IMR-90 (cell line): ENCODE data around the gene GJE1. TPM values are rescaled to one million over a fixed set of nuclear protein-coding genes. Genes with fewer than 3 reads are reported as not detected.

ENCODE experiments used
- ATAC-seq: fragments of 200-7000 bp; cut with Tn5 transposase; 2 replicates; pipeline ENCODE4 v1.9.1; 2020; ENCODE audit warnings: low read depth, mild to moderate bottlenecking, moderate library complexity
- BruUV-seq: library from RNA; stranded (reverse); fragments of 400-500 nt; replicated peaks from 2 replicates; lab custom pipeline; 2021; lab: Mats Ljungman, UMichigan
- CTCF ChIA-PET: fragments of 300-600 bp; formaldehyde crosslinking; extraction: SDS; loops from one replicate; lab custom pipeline; 2021; ENCODE audit warnings: antibody characterized with exemption; lab: Yijun Ruan, JAX
- POLR2A ChIA-PET: fragments of 300-600 bp; sonication (Branson Sonifier 250); formaldehyde crosslinking; loops from one replicate; lab custom pipeline; 2022; ENCODE audit warnings: antibody characterized with exemption; ENCODE audit not compliant: unreplicated experiment; lab: Charles Lee
- DNase-seq: peaks from one replicate; pipeline ENCODE4 v3.0.0; 2013
- H2AFZ ChIP-seq: replicated peaks from 2 replicates; pipeline ENCODE3; 2013; ENCODE audit warnings: low read length, mild to moderate bottlenecking; ENCODE audit not compliant: poor library complexity
- H2AK5ac ChIP-seq: 2 replicates; pipeline ENCODE4 v1.6.1; 2013; ENCODE audit warnings: low read depth, low read length, inconsistent platforms
- H2AK9ac ChIP-seq: replicated peaks from 2 replicates; pipeline ENCODE3; 2013; ENCODE audit warnings: mild to moderate bottlenecking, low read depth, low read length, moderate library complexity; ENCODE audit not compliant: poor library complexity
- H2BK120ac ChIP-seq: 2 replicates; pipeline ENCODE4 v1.6.1; 2013; ENCODE audit warnings: low read depth, low read length, inconsistent platforms
- H2BK15ac ChIP-seq: 3 replicates; pipeline ENCODE4 v1.6.1; 2013; ENCODE audit warnings: low read depth, low read length, inconsistent platforms
- H2BK20ac ChIP-seq: 2 replicates; pipeline ENCODE4 v1.6.1; 2013; ENCODE audit warnings: low read depth, mild to moderate bottlenecking, inconsistent platforms, low read length, moderate library complexity
- H2BK5ac ChIP-seq: 2 replicates; pipeline ENCODE4 v1.6.1; 2013; ENCODE audit warnings: mild to moderate bottlenecking, low read depth, low read length, inconsistent platforms; ENCODE audit not compliant: poor library complexity, severe bottlenecking
- H3K14ac ChIP-seq: replicated peaks from 2 replicates; pipeline ENCODE4 v1.6.1; 2013; ENCODE audit warnings: low read depth, low read length, inconsistent platforms
- H3K18ac ChIP-seq: 2 replicates; pipeline ENCODE4 v1.6.1; 2013; ENCODE audit warnings: low read depth, low read length, control low read depth
- H3K23ac ChIP-seq: 2 replicates; pipeline ENCODE4 v1.6.1; 2013; ENCODE audit warnings: low read depth, low read length, inconsistent platforms
- H3K27ac ChIP-seq: 2 replicates; pipeline ENCODE4 v1.5.1; 2013; ENCODE audit warnings: mild to moderate bottlenecking, control low read depth, low read length; ENCODE audit not compliant: insufficient read depth
- H3K27me3 ChIP-seq: 2 replicates; pipeline ENCODE4 v1.6.1; 2013; ENCODE audit warnings: low read length; ENCODE audit not compliant: control insufficient read depth, insufficient read depth
- H3K36me3 ChIP-seq: 2 replicates; pipeline ENCODE4 v1.6.1; 2013; ENCODE audit warnings: low read length, mixed read lengths; ENCODE audit not compliant: control insufficient read depth, insufficient read depth
- H3K4ac ChIP-seq: 2 replicates; pipeline ENCODE4 v1.6.1; 2013; ENCODE audit warnings: low read depth, low read length, inconsistent platforms
- H3K4me1 ChIP-seq: 2 replicates; pipeline ENCODE4 v1.6.1; 2013; ENCODE audit warnings: low read length, mixed read lengths; ENCODE audit not compliant: control insufficient read depth, insufficient read depth
- H3K4me2 ChIP-seq: 2 replicates; pipeline ENCODE4 v1.6.1; 2013; ENCODE audit warnings: low read depth, mild to moderate bottlenecking, control low read depth, low read length, moderate library complexity
- H3K4me3 ChIP-seq: 2 replicates; pipeline ENCODE4 v1.5.1; 2013; ENCODE audit warnings: low read depth, mild to moderate bottlenecking, control low read depth, low read length, moderate library complexity; ENCODE audit not compliant: insufficient read depth
- H3K56ac ChIP-seq: 2 replicates; pipeline ENCODE4 v1.6.1; 2013; ENCODE audit warnings: low read length, inconsistent platforms; ENCODE audit not compliant: insufficient read depth; ENCODE audit errors: extremely low read depth
- H3K79me1 ChIP-seq, 2 experiments: 2 replicates each; pipeline ENCODE4 v1.6.1; 2013; ENCODE audit warnings: low read length in 2 of 2, inconsistent platforms in 1 of 2, low read depth in 1 of 2
- H3K9ac ChIP-seq: 2 replicates; pipeline ENCODE4 v1.6.1; 2013; ENCODE audit warnings: low read depth, low read length, control low read depth
- H3K9me1 ChIP-seq: 2 replicates; pipeline ENCODE4 v1.6.1; 2013; ENCODE audit warnings: low read length, inconsistent platforms; ENCODE audit not compliant: insufficient read depth
- H3K9me3 ChIP-seq: 2 replicates; pipeline ENCODE4 v1.6.1; 2013; ENCODE audit warnings: low read length; ENCODE audit not compliant: control insufficient read depth, insufficient read depth
- H4K20me1 ChIP-seq: 2 replicates; pipeline ENCODE4 v1.6.1; 2013; ENCODE audit warnings: low read length, inconsistent platforms; ENCODE audit not compliant: insufficient read depth
- H4K5ac ChIP-seq: 2 replicates; pipeline ENCODE4 v1.6.1; 2013; ENCODE audit warnings: mild to moderate bottlenecking, low read depth, low read length, control low read depth
- H4K8ac ChIP-seq, 2 experiments: 2 replicates each; pipeline ENCODE4 v1.6.1; 2013; ENCODE audit warnings: low read depth in 2 of 2, low read length in 2 of 2, control low read depth in 1 of 2, inconsistent platforms in 1 of 2
- H4K91ac ChIP-seq: 2 replicates; pipeline ENCODE4 v1.6.1; 2013; ENCODE audit warnings: low read depth, low read length, inconsistent platforms; ENCODE audit not compliant: insufficient read depth
- BHLHE40 ChIP-seq: fragments of 150-350 bp; IDR thresholded peaks from 2 replicates; pipeline ENCODE4 v1.6.1; 2016; ENCODE audit warnings: mild to moderate bottlenecking, low read depth, low read length
- WGBS, 2 experiments: methylation state at CpG; one replicate each; pipeline versions ENCODE4 v1.1.5 to v1.1.7; 2013; ENCODE audit warnings: missing lambda C conversion rate in 2 of 2; ENCODE audit not compliant: insufficient read length in 1 of 2; ENCODE audit errors: extremely low coverage in 2 of 2; 5-methylcytosine and 5-hydroxymethylcytosine counted together
- dilution Hi-C: fragments of 300-500 bp; cut with HindIII; formaldehyde crosslinking; loops from one replicate; pipeline ENCODE4 v1.14.3; 2018; ENCODE audit warnings: low sequenced_read_pairs; ENCODE audit not compliant: unreplicated experiment
- in situ Hi-C: fragments of 300-500 bp; cut with MboI; formaldehyde crosslinking; loops from 3 replicates; pipeline ENCODE4 v1.14.3; 2019; ENCODE audit warnings: low sequenced_read_pairs, inconsistent platforms, mixed read lengths
- intact Hi-C: fragments of 100-400 bp; cut with micrococcal nuclease; formaldehyde crosslinking; loops from 2 replicates; pipeline ENCODE4 v1.10.0; 2022
- polyA plus RNA-seq, 3 experiments: library from polyadenylated mRNA; depleted of rRNA; stranded (reverse); fragments of >200 nt; gene quantifications; 2 replicates each; pipeline ENCODE4 v1.2.3, GENCODE V29; 2012; ENCODE audit warnings: low replicate concordance in 1 of 3
- total RNA-seq: library from RNA; depleted of rRNA; stranded (reverse); fragments of >200 nt; gene quantifications from 2 replicates; pipeline ENCODE4 v1.2.3, GENCODE V29; 2012

Gene GJE1
- total and polyA plus RNA-seq, 2 of the 4 experiments (the other 2 are of a cell fraction) = not detected

DNA sequence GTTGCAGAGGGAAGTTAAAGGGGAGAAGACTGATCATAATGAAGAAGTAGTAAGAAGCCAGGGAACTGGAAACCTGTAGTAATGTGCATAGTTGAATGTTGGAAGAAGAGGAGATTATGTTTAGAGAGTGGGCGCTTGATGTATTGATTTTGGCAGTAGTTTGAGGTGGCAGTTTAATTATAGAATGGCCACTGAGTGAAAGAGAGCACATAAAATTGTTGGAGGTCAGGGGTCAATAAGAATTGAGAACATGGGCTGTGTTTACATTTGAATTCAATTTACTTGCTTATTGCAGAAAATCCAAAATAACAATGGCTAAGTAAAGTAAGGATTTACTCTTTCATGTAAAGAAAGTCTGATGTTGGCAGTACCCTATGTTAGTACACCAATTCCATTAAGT lies 30.1 kb downstream of the GJE1 start:
- Histone ChIP-seq H3K9ac (no peak overlapping the region), H3K4me1 (no peaks in the 10 kb centered on the region), H2BK5ac (no peak overlapping the region), H2AK9ac (no peak overlapping the region), H3K4me2 (no peak overlapping the region), H3K18ac (no peak overlapping the region), H2BK20ac (no peak overlapping the region), H3K36me3 (peaks cover 2% of the 10 kb centered on the region), H3K79me1 (peaks cover 20 to 54% of the 10 kb centered on the region in 2 experiments), H3K27me3 (no peaks in the 10 kb centered on the region), H3K23ac (no peak overlapping the region), H3K14ac (no peak overlapping the region), H3K4me3 (no peak overlapping the region), H3K27ac (no peak overlapping the region), H4K8ac (no peak overlapping the region), H4K20me1 (peaks cover 18% of the 10 kb centered on the region; the same call in 1 of the 2 replicates), H2AK5ac (no peak overlapping the region), H4K91ac (no peak overlapping the region), H3K56ac (no peak overlapping the region), H2AFZ (no peak overlapping the region), H2BK15ac (no peak overlapping the region), H3K4ac (no peak overlapping the region), H3K9me3 (no peaks in the 10 kb centered on the region), H2BK120ac (no peak overlapping the region), H4K5ac (no peak overlapping the region), H3K9me1 (no peaks in the 10 kb centered on the region; the same call in 1 of the 2 replicates)
- POLR2A ChIA-PET = no interaction called here
- in situ Hi-C loops = no loop called here
- DNase-seq (no peak), ATAC-seq (no peak)
- no peak for TF ChIP-seq BHLHE40
- BruUV-seq = no TSS peak
- WGBS, 2 experiments = 100% methylated on average over 1 of the region's 1 CpG; no CpG with 5 or more reads in 1 of the 2 experiments
- dilution Hi-C loops = no loop called here
- intact Hi-C loops = no loop called here
- CTCF ChIA-PET = no interaction called here
